ENCODE data around the gene SOD2. TPM values are rescaled to one million over a fixed set of nuclear protein-coding genes. Genes with fewer than 3 reads are reported as not detected.

Gene SOD2
- total RNA-seq (2016; rRNA removed; fragmentation: Illumina TruSeq; extraction: Trizol): 304 and 480 TPM in 2 replicates
- 45.4 and 49.6 TPM in 2 replicates for total RNA-seq (2016; cell fraction: cytosol; rRNA removed; fragmentation: Illumina TruSeq; extraction: Trizol; ENCODE audit: low read depth)
- 318 and 477 TPM in 2 replicates for total RNA-seq (2016; cell fraction: insoluble cytoplasmic fraction; rRNA removed; fragmentation: Illumina TruSeq; extraction: Trizol)
- total RNA-seq (2016; cell fraction: membrane; rRNA removed; fragmentation: Illumina TruSeq; extraction: Trizol): 107 and 113 TPM in 2 replicates
- total RNA-seq (2016; cell fraction: nucleus; rRNA removed; fragmentation: Illumina TruSeq; extraction: Trizol): 139 and 147 TPM in 2 replicates
- 309 and 347 TPM in 2 replicates for polyA plus RNA-seq (2011; rRNA removed)
- 344 and 402 TPM in 2 replicates for polyA plus RNA-seq (2011; cell fraction: cytosol; rRNA removed)
- polyA plus RNA-seq (2011; cell fraction: nucleus; rRNA removed): 137 and 170 TPM in 2 replicates
- polyA plus RNA-seq (2012): 224 and 410 TPM in 2 replicates
- polyA plus RNA-seq (2016; cell fraction: cytosol; fragmentation: Illumina TruSeq; extraction: Trizol; ENCODE audit: low read depth): 49.9 and 50.9 TPM in 2 replicates
- polyA plus RNA-seq (2016; cell fraction: insoluble cytoplasmic fraction; fragmentation: Illumina TruSeq; extraction: Trizol; ENCODE audit: low read depth): 348 and 371 TPM in 2 replicates
- 68.6 and 72.0 TPM in 2 replicates for polyA plus RNA-seq (2016; cell fraction: membrane; fragmentation: Illumina TruSeq; extraction: Trizol; ENCODE audit: low read depth)
- 136 and 146 TPM in 2 replicates for polyA plus RNA-seq (2016; cell fraction: nucleus; fragmentation: Illumina TruSeq; extraction: Trizol; ENCODE audit: insufficient read depth, low read depth)
- 155 and 334 TPM in 2 replicates for polyA minus RNA-seq (2011; rRNA and poly(A)+ RNA removed; ENCODE audit: low replicate concordance)
- polyA minus RNA-seq (2011; cell fraction: cytosol; rRNA and poly(A)+ RNA removed): 233 and 325 TPM in 2 replicates
- 105 and 146 TPM in 2 replicates for polyA minus RNA-seq (2011; cell fraction: nucleus; rRNA and poly(A)+ RNA removed)
- percentile 93 among the genes with signal in this experiment for Bru-seq, nascent RNA
- percentile 99 among the genes with signal in this experiment for BruChase-seq, experiment 1, labeled RNA remaining after a 6-hour chase
- percentile 98 among the genes with signal in this experiment for BruChase-seq, experiment 2, labeled RNA remaining after a 2-hour chase
- long read RNA-seq, experiment 1, full-length matches to known transcripts: 264 of 283 reads
- long read RNA-seq, experiment 1, partial matches to known transcripts: 5 of 283 reads
- long read RNA-seq, experiment 1, other reads (novel, unspliced or antisense): 14 of 283 reads
- long read RNA-seq, experiment 2, full-length matches to known transcripts: 119 of 293 reads
- long read RNA-seq, experiment 2, partial matches to known transcripts: 16 of 293 reads
- long read RNA-seq, experiment 2, other reads (novel, unspliced or antisense): 158 of 293 reads

DNA sequence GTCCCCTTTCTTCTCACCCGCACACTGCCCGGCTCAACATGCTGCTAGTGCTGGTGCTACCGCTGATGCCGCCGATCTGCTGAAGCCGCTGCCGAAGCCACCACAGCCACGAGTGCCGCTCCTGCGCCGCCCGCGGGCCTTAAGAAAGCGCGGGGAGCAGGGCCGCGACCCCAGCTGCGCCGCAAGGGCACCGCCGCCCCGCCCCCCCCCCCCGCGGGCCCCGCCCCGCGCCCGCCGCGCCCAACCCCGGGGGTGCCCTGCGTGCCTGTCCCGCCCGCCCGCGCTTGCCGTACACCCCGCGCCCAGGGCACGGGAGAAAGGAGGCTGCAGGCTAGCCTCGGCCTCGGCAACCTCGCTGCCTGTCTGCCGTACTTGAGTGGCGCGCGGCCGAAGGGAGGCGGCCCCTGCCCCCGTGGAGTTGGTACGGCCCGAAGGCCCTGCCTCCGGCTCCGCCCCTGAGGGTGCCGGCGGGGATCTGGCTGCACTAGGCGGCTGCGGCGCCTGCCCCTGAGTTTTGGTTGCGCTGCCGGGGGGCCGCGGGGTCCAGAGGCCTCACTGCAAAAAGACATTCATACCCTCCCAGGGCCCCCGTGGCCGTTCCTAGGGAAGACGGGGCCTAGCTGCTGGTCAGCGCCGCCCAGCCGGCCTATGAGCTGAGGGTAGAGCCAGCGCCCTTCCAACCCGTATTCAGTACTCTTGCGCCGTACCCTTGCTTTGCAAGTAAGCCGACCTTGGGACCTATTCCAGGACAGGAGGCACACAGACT is at the start of gene SOD2:
Gene SOD2 (minus strand): TSS at position 114 of the 766 bp plus-strand sequence. CDS start 74 bp downstream, at position 40.
- Histone ChIP-seq H3K27ac (ENCODE audit: extremely low read length, insufficient read depth, low read length) (peak within 1 kb of the TSS; percentile 94), H3K27me3 (ENCODE audit: control insufficient read depth in 1 of 2, insufficient read depth in 2 of 2, low read length in 2 of 2) (no peaks in the 10 kb centered on the region; a peak in 1 of 5 replicates), H3K4me2 (ENCODE audit: low read depth, low read length) (peak within 1 kb of the TSS; percentile 98), H4K20me1 (ENCODE audit: insufficient read depth, low read length) (peaks cover 10% of the 10 kb centered on the region), H3K4me1 (ENCODE audit: insufficient read depth, low read length) (peaks cover 52% of the 10 kb centered on the region), H3K9ac (ENCODE audit: insufficient read depth, low read depth, low read length) (peak within 1 kb of the TSS; percentile 92), H3K4me3 (replicated peaks in 1 of 3; ENCODE audit: insufficient read depth in 1 of 3, low read depth in 2 of 3, low read length in 3 of 3) (peak within 1 kb of the TSS; percentile 75 to 97 (median 90)), H3K79me2 (ENCODE audit: insufficient read depth, low read length) (peaks cover 47% of the 10 kb centered on the region), H3K9me3 (ENCODE audit: low read length) (no peaks in the 10 kb centered on the region), H2AFZ (ENCODE audit: low read length) (no peak within 1 kb of the TSS), H3K36me3 (replicated peaks in 1 of 2; ENCODE audit: control insufficient read depth in 1 of 2, insufficient read depth in 2 of 2, low read length in 2 of 2) (peaks cover 6 to 12% of the 10 kb centered on the region in 2 experiments; a peak in 4 of 5 replicates)
- peak; percentile 82 for ATAC-seq
- peak; percentile 23 for FAIRE-seq
- in situ Hi-C loops (cut with HindIII; ENCODE audit: extremely low pct_ligation_motif_present, low pct_unique_long_range_greater_than_20kb) (loop anchor here (5.0 to 10.0 kb wide), 4 partner anchors 34 to 281 kb away; partner anchors contain the start of genes ACAT2, MRPL18 and WTAP), intact Hi-C loops (cut with micrococcal nuclease; ENCODE audit: unreplicated experiment) (loop anchor here (1.0 to 2.0 kb wide), 3 partner anchors 34 to 159 kb away; partner anchors contain the start of gene WTAP)
- peak; percentile 89 for DNase-seq (ENCODE audit: low spot score)
- ChIA-PET CTCF (ENCODE audit: low intra/inter-chr PET ratio, low total read pairs) (no interaction called here), POLR2A (interaction anchor here (0.8 to 5.9 kb wide), 19 partner anchors 9 to 642 kb away, joined by 3 to 144 read pairs (median 5); partner anchors contain the start of genes ACAT2, MRPL18, TCP1 and WTAP)
- BruUV-seq (replicated peaks): no TSS peak
- WGBS (ENCODE audit: low lambda C conversion rate): 0% methylated on average over 11 of the region's 74 CpGs
- TF ChIP-seq XRCC5 (optimal IDR thresholded peaks at IDR 0.05; ENCODE audit: low read length) (peak; percentile 95), ZNF446 (CRISPR knock-in tag; IDR thresholded peaks at IDR 0.05) (no peak), EEA1 (CRISPR knock-in tag; IDR thresholded peaks at IDR 0.05; ENCODE audit: borderline replicate concordance) (peak; percentile 88; the same call in 1 of the 2 replicates), ZNF644 (CRISPR knock-in tag; IDR thresholded peaks at IDR 0.05; ENCODE audit: low read depth) (no peak; the same call in 1 of the 2 replicates), STAG1 (CRISPR knock-in tag; IDR thresholded peaks at IDR 0.05) (no peak; the same call in 1 of the 2 replicates), SMARCE1 (IDR thresholded peaks at IDR 0.05; ENCODE audit: borderline replicate concordance) (no peak), FOXA3 (CRISPR knock-in tag; IDR thresholded peaks at IDR 0.05) (peak; percentile 60), SNAPC5 (CRISPR knock-in tag; IDR thresholded peaks at IDR 0.05; ENCODE audit: borderline replicate concordance) (no peak), PCBP2 (optimal IDR thresholded peaks at IDR 0.05; ENCODE audit: low read depth, low read length, poor library complexity, severe bottlenecking) (no peak), ZSCAN25 (CRISPR knock-in tag; IDR thresholded peaks at IDR 0.05) (peak; percentile 88), YY1 (IDR thresholded peaks at IDR 0.05; ENCODE audit: insufficient read depth, insufficient replicate concordance, low read depth, low read length) (peak; percentile 69), ERF (CRISPR knock-in tag; IDR thresholded peaks at IDR 0.05) (peak; percentile 90), ZBTB3 (CRISPR knock-in tag; IDR thresholded peaks at IDR 0.05; ENCODE audit: borderline replicate concordance, low read depth) (peak; percentile 64; the same call in 1 of the 2 replicates), SMAD1 (CRISPR knock-in tag; IDR thresholded peaks at IDR 0.05; ENCODE audit: borderline replicate concordance, low read depth) (peak; percentile 52; the same call in 1 of the 2 replicates), ZHX1 (CRISPR knock-in tag; IDR thresholded peaks at IDR 0.05; ENCODE audit: low read depth) (peak; percentile 27)
